Astrocyte (in vitro differentiated cells and primary cell): ENCODE measurements around the gene SGCE. TPM values are rescaled to one million over a fixed set of nuclear protein-coding genes. Genes with fewer than 3 reads are reported as not detected.

Experiments used
- DNase-seq: peaks from one replicate; pipeline ENCODE4 v3.0.0-alpha.2; 2010; ENCODE audit warnings: low read depth
- FAIRE-seq: peaks from 2 replicates; lab custom pipeline; 2011; peaks lifted over from hg19 to GRCh38; lab: Jason Lieb, UNC
- H2AFZ ChIP-seq: 2 replicates; pipeline ENCODE4 v1.6.0; 2012; ENCODE audit warnings: low read depth, low read length, inconsistent platforms
- H3K27ac ChIP-seq: 2 replicates; pipeline ENCODE4 v1.5.1; 2011; ENCODE audit warnings: low read depth, low read length, inconsistent platforms
- H3K27me3 ChIP-seq: 2 replicates; pipeline ENCODE4 v1.6.0; 2011; ENCODE audit warnings: low read length, inconsistent platforms; ENCODE audit not compliant: insufficient read depth
- H3K36me3 ChIP-seq: 2 replicates; pipeline ENCODE4 v1.5.1; 2011; ENCODE audit warnings: low read length, inconsistent platforms; ENCODE audit not compliant: insufficient read depth
- H3K4me1 ChIP-seq: 2 replicates; pipeline ENCODE4 v1.5.1; 2011; ENCODE audit warnings: low read length, inconsistent platforms; ENCODE audit not compliant: insufficient read depth
- H3K4me2 ChIP-seq: 2 replicates; pipeline ENCODE4 v1.6.0; 2012; ENCODE audit warnings: low read length, inconsistent platforms
- H3K4me3 ChIP-seq: 2 replicates; pipeline ENCODE4 v1.5.1; 2011; ENCODE audit warnings: low read depth, mild to moderate bottlenecking, low read length, inconsistent platforms; ENCODE audit not compliant: insufficient read depth
- H3K79me2 ChIP-seq: 2 replicates; pipeline ENCODE4 v1.6.0; 2012; ENCODE audit warnings: mild to moderate bottlenecking, low read length, inconsistent platforms; ENCODE audit not compliant: insufficient read depth
- H3K9ac ChIP-seq: 2 replicates; pipeline ENCODE4 v1.6.0; 2012; ENCODE audit warnings: mild to moderate bottlenecking, low read length, inconsistent platforms
- H3K9me3 ChIP-seq: 2 replicates; pipeline ENCODE4 v1.5.1; 2012; ENCODE audit warnings: low read depth, mild to moderate bottlenecking, low read length, inconsistent platforms; ENCODE audit not compliant: insufficient read depth
- H4K20me1 ChIP-seq: 2 replicates; pipeline ENCODE4 v1.6.0; 2012; ENCODE audit warnings: low read length, inconsistent platforms; ENCODE audit not compliant: insufficient read depth
- H3K27ac Mint-ChIP-seq: one replicate; pipeline ENCODE4 v1.8.0; 2021; ENCODE audit warnings: mild to moderate bottlenecking, mixed read lengths; ENCODE audit not compliant: unreplicated experiment
- H3K27me3 Mint-ChIP-seq: one replicate; pipeline ENCODE4 v1.8.0; 2021; ENCODE audit warnings: low read depth, mixed read lengths; ENCODE audit not compliant: unreplicated experiment
- H3K36me3 Mint-ChIP-seq: one replicate; pipeline ENCODE4 v1.8.0; 2021; ENCODE audit warnings: low read depth, mixed read lengths; ENCODE audit not compliant: unreplicated experiment
- H3K4me1 Mint-ChIP-seq: one replicate; pipeline ENCODE4 v1.8.0; 2021; ENCODE audit warnings: low read depth, mixed read lengths; ENCODE audit not compliant: unreplicated experiment
- H3K4me3 Mint-ChIP-seq: one replicate; pipeline ENCODE4 v1.8.0; 2021; ENCODE audit warnings: mild to moderate bottlenecking, moderate library complexity, mixed read lengths; ENCODE audit not compliant: unreplicated experiment
- H3K9me3 Mint-ChIP-seq: one replicate; pipeline ENCODE4 v1.8.0; 2021; ENCODE audit warnings: mild to moderate bottlenecking, mixed read lengths; ENCODE audit not compliant: unreplicated experiment
- CTCF ChIP-seq: IDR thresholded peaks from 2 replicates; pipeline ENCODE4 v1.5.1; 2011; ENCODE audit warnings: low read depth, mild to moderate bottlenecking, inconsistent platforms, low read length, moderate library complexity; ENCODE audit not compliant: insufficient read depth
- EZH2 ChIP-seq: IDR thresholded peaks from 2 replicates; pipeline ENCODE4 v1.6.1; 2012; ENCODE audit warnings: mild to moderate bottlenecking, low read length, inconsistent platforms; ENCODE audit not compliant: insufficient read depth
- total RNA-seq: library from RNA; stranded (reverse); gene quantifications from 2 replicates; pipeline ENCODE4 v1.2.1, GENCODE V29; 2021

SGCE gene
- total RNA-seq, 1 donor from 2014 or later, result 33.4 TPM

- H3K9me3 Mint-ChIP-seq, result peaks cover 28% of the 10 kb centered on the region
- no peak for FAIRE-seq
- H3K4me1 Mint-ChIP-seq, result peaks cover 1% of the 10 kb centered on the region
These were observed 80.3 kb downstream of the SGCE start for GRCh38 chr7:94575646-94576045.

GRCh38 chr7:94571816-94572215 lies 84.1 kb downstream of the SGCE start:
- no peaks in the 10 kb centered on the region for H3K79me2 ChIP-seq
- no peak for DNase-seq
- peaks cover 23% of the 10 kb centered on the region for H3K36me3 Mint-ChIP-seq
- TF ChIP-seq EZH2 (no peak), CTCF (no peak)
- H3K9me3 Mint-ChIP-seq, result peaks cover 28% of the 10 kb centered on the region
- no peak overlapping the region for H3K27ac Mint-ChIP-seq
- H3K27me3 ChIP-seq, result no peaks in the 10 kb centered on the region
- H3K4me1 Mint-ChIP-seq, result peaks cover 5% of the 10 kb centered on the region
- no peak overlapping the region for H3K4me3 Mint-ChIP-seq
- no peak overlapping the region for H3K9ac ChIP-seq
- no peaks in the 10 kb centered on the region for H3K4me1 ChIP-seq
- no peaks in the 10 kb centered on the region for H3K36me3 ChIP-seq
- FAIRE-seq, result no peak
- no peaks in the 10 kb centered on the region for H3K9me3 ChIP-seq
- no peaks in the 10 kb centered on the region for H3K27me3 Mint-ChIP-seq
- H3K4me2 ChIP-seq, result no peak overlapping the region
- no peak overlapping the region for H3K4me3 ChIP-seq
- no peak overlapping the region for H3K27ac ChIP-seq
- H4K20me1 ChIP-seq, result no peaks in the 10 kb centered on the region
- no peak overlapping the region for H2AFZ ChIP-seq

More at GRCh38 chr7:94575646-94576045, 80.3 kb downstream of the SGCE start:
- TF ChIP-seq CTCF (no peak), EZH2 (no peak)
- H3K4me2 ChIP-seq, result no peak overlapping the region
- Mint-ChIP-seq H3K36me3 (peaks cover 23% of the 10 kb centered on the region), H3K27ac (no peak overlapping the region), H3K4me3 (no peak overlapping the region), H3K27me3 (no peaks in the 10 kb centered on the region)
- no peaks in the 10 kb centered on the region for H3K27me3 ChIP-seq
- H3K4me3 ChIP-seq, result no peak overlapping the region
- no peaks in the 10 kb centered on the region for H3K79me2 ChIP-seq
- H3K9me3 ChIP-seq, result no peaks in the 10 kb centered on the region
- H2AFZ ChIP-seq, result no peak overlapping the region
- H3K27ac ChIP-seq, result no peak overlapping the region
- H4K20me1 ChIP-seq, result no peaks in the 10 kb centered on the region
- no peaks in the 10 kb centered on the region for H3K4me1 ChIP-seq
- H3K36me3 ChIP-seq, result no peaks in the 10 kb centered on the region
- H3K9ac ChIP-seq, result no peak overlapping the region
- DNase-seq, result no peak

- no peaks in the 10 kb centered on the region for H4K20me1 ChIP-seq
- FAIRE-seq (no peak), DNase-seq (peak; percentile 6)
- no peaks in the 10 kb centered on the region for H3K27me3 Mint-ChIP-seq
- no peaks in the 10 kb centered on the region for H3K9me3 Mint-ChIP-seq
- no peaks in the 10 kb centered on the region for H3K9me3 ChIP-seq
- no peak overlapping the region for H3K27ac Mint-ChIP-seq
- no peak overlapping the region for H2AFZ ChIP-seq
- H3K27ac ChIP-seq, result no peak overlapping the region
- H3K36me3 Mint-ChIP-seq, result peaks cover 5% of the 10 kb centered on the region
- no peak overlapping the region for H3K4me3 Mint-ChIP-seq
- no peaks in the 10 kb centered on the region for H3K4me1 ChIP-seq
- no peak overlapping the region for H3K4me2 ChIP-seq
- H3K27me3 ChIP-seq, result no peaks in the 10 kb centered on the region
- H3K4me3 ChIP-seq, result no peak overlapping the region
- H3K9ac ChIP-seq, result no peak overlapping the region
- H3K79me2 ChIP-seq, result no peaks in the 10 kb centered on the region
- no peak for TF ChIP-seq EZH2
- no peak for TF ChIP-seq CTCF
- H3K4me1 Mint-ChIP-seq, result peaks cover 12% of the 10 kb centered on the region
- no peaks in the 10 kb centered on the region for H3K36me3 ChIP-seq
These were observed 88.5 kb downstream of the SGCE start for GRCh38 chr7:94567396-94567795.
